GM12878 (cell line): ENCODE data around the gene SLC3A2. TPM values are rescaled to one million over a fixed set of nuclear protein-coding genes. Genes with fewer than 3 reads are reported as not detected.
A peak's percentile ranks its signal among the peaks of the same experiment; 100 is the strongest.

Experiments
- ATAC-seq: fragments of 200-7000 bp; cut with Tn5 transposase; 3 replicates; pipeline ENCODE4 v1.9.1; 2020; ENCODE audit warnings: mild to moderate bottlenecking, moderate library complexity
- BruUV-seq: library from RNA; stranded (reverse); fragments of 400-500 nt; replicated peaks from 2 replicates; lab custom pipeline; 2021; lab: Mats Ljungman, UMichigan
- CTCF ChIA-PET: fragments of 300-600 bp; sonication (Branson Sonifier 250); formaldehyde crosslinking; extraction: SDS; loops from one replicate; lab custom pipeline; 2021; ENCODE audit warnings: inconsistent platforms; lab: Yijun Ruan, JAX
- POLR2A ChIA-PET: fragments of 350-600 bp; formaldehyde crosslinking; extraction: SDS; loops from one replicate; lab custom pipeline; 2021; ENCODE audit warnings: inconsistent platforms; lab: Charles Lee
- RAD21 ChIA-PET: fragments of 300-600 bp; sonication (Branson Sonifier 250); formaldehyde crosslinking; loops from one replicate; lab custom pipeline; 2023; ENCODE audit warnings: antibody characterized with exemption; ENCODE audit not compliant: unreplicated experiment; lab: Charles Lee
- SMC1A ChIA-PET: fragments of 300-600 bp; sonication (Branson Sonifier 250); formaldehyde crosslinking; loops from one replicate; lab custom pipeline; 2023; ENCODE audit not compliant: unreplicated experiment, uncharacterized antibody; lab: Charles Lee
- DNase-seq: peaks from one replicate; pipeline ENCODE4 v3.0.0-alpha.2; 2011; ENCODE audit warnings: low read depth, low spot score
- FAIRE-seq: peaks from 3 replicates; lab custom pipeline; 2011; peaks lifted over from hg19 to GRCh38; lab: Jason Lieb, UNC
- H2AFZ ChIP-seq: 2 replicates; pipeline ENCODE4 v1.6.0; 2011; ENCODE audit warnings: low read depth, low read length, control low read depth; ENCODE audit not compliant: control insufficient read depth
- H3K27ac ChIP-seq: 2 replicates; pipeline ENCODE4 v1.5.1; 2011; ENCODE audit warnings: control low read depth; ENCODE audit not compliant: control insufficient read depth, insufficient read depth
- H3K27me3 ChIP-seq, 2 experiments: replicated peaks in 1 of 2; 2 replicates each; pipeline versions ENCODE4 v1.6.0 to v1.6.1; 2011; ENCODE audit warnings: low read length in 1 of 2; ENCODE audit not compliant: control insufficient read depth in 2 of 2, insufficient read depth in 2 of 2
- H3K36me3 ChIP-seq, 2 experiments: 2 replicates each; pipeline ENCODE4 v1.5.1; 2011; ENCODE audit warnings: low read length in 1 of 2; ENCODE audit not compliant: control insufficient read depth in 2 of 2, insufficient read depth in 2 of 2
- H3K4me1 ChIP-seq: 2 replicates; pipeline ENCODE4 v1.6.1; 2011; ENCODE audit warnings: mild to moderate bottlenecking, low read length, moderate library complexity, mixed read lengths; ENCODE audit not compliant: control insufficient read depth, insufficient read depth
- H3K4me2 ChIP-seq: 2 replicates; pipeline ENCODE4 v1.6.0; 2011; ENCODE audit warnings: control low read depth; ENCODE audit not compliant: control insufficient read depth, insufficient read depth
- H3K4me3 ChIP-seq: fragments of 200-600 bp; sonication (generic); 2 replicates; pipeline ENCODE4 v1.5.1; 2016
- H3K79me2 ChIP-seq: 2 replicates; pipeline ENCODE4 v1.6.0; 2011; ENCODE audit warnings: low read length; ENCODE audit not compliant: control insufficient read depth, insufficient read depth
- H3K9ac ChIP-seq: 2 replicates; pipeline ENCODE4 v1.8.0; 2011; ENCODE audit warnings: low read length, control low read depth, mixed read lengths; ENCODE audit not compliant: control insufficient read depth, insufficient read depth
- H3K9me3 ChIP-seq: replicated peaks from 3 replicates; pipeline ENCODE4 v1.5.1; 2011; ENCODE audit warnings: mild to moderate bottlenecking, low read length; ENCODE audit not compliant: control insufficient read depth, insufficient read depth
- H4K20me1 ChIP-seq: 2 replicates; pipeline ENCODE4 v1.6.0; 2011; ENCODE audit not compliant: control insufficient read depth, insufficient read depth
- ATF3 ChIP-seq: IDR thresholded peaks from 2 replicates; pipeline ENCODE4 v1.6.1; 2011; ENCODE audit warnings: low read depth, mild to moderate bottlenecking, low read length, moderate library complexity, borderline replicate concordance; ENCODE audit errors: extremely low read depth
- BCL3 ChIP-seq: IDR thresholded peaks from 2 replicates; pipeline ENCODE4 v1.6.1; 2011; ENCODE audit warnings: borderline replicate concordance, low read depth, mild to moderate bottlenecking, moderate library complexity, low read length; ENCODE audit not compliant: insufficient read depth, poor library complexity, severe bottlenecking
- BHLHE40 ChIP-seq, 2 experiments: fragments of 450-650 bp in 1 of 2; IDR thresholded peaks; 2 replicates each; pipeline ENCODE4 v1.6.1; 2011 to 2017; ENCODE audit warnings: low read depth in 2 of 2, borderline replicate concordance in 1 of 2, improper control_type of control experiment in 1 of 2, low read length in 1 of 2, mild to moderate bottlenecking in 1 of 2
- CHD2 ChIP-seq: IDR thresholded peaks from 2 replicates; pipeline ENCODE4 v1.6.1; 2011; ENCODE audit warnings: low read depth, low read length, improper control_type of control experiment, borderline replicate concordance
- CREM ChIP-seq: IDR thresholded peaks from 2 replicates; pipeline ENCODE4 v1.6.1; 2014; ENCODE audit warnings: antibody characterized with exemption, low read depth
- EZH2 ChIP-seq: IDR thresholded peaks from 2 replicates; pipeline ENCODE4 v1.6.1; 2012; ENCODE audit warnings: low read depth, mild to moderate bottlenecking, control low read depth, inconsistent platforms, low read length, borderline replicate concordance; ENCODE audit not compliant: control insufficient read depth
- IRF3 ChIP-seq: fragments of 450-650 bp; IDR thresholded peaks from 2 replicates; pipeline ENCODE4 v1.6.1; 2014; ENCODE audit warnings: mild to moderate bottlenecking
- KDM1A ChIP-seq: fragments of 200-600 bp; sonication (generic); IDR thresholded peaks from 2 replicates; pipeline ENCODE4 v1.6.1; 2016; ENCODE audit warnings: borderline replicate concordance
- KLF5 ChIP-seq: fragments of 450-650 bp; IDR thresholded peaks from 2 replicates; pipeline ENCODE4 v1.6.1; 2014; ENCODE audit warnings: mild to moderate bottlenecking; ENCODE audit not compliant: partially characterized antibody
- NR2F1 ChIP-seq: fragments of 450-650 bp; conservative IDR thresholded peaks from 2 replicates; pipeline ENCODE4 v1.6.1; 2017; ENCODE audit warnings: mild to moderate bottlenecking
- RAD21 ChIP-seq: IDR thresholded peaks from 2 replicates; pipeline ENCODE4 v1.6.1; 2011; ENCODE audit warnings: mild to moderate bottlenecking, low read depth, low read length, moderate library complexity; ENCODE audit not compliant: insufficient read depth
- RFX5 ChIP-seq: IDR thresholded peaks from 2 replicates; pipeline ENCODE4 v1.6.1; 2011; ENCODE audit warnings: low read depth, low read length, improper control_type of control experiment
- SPI1 ChIP-seq: IDR thresholded peaks from 2 replicates; pipeline ENCODE4 v1.6.1; 2011; ENCODE audit warnings: low read depth, mild to moderate bottlenecking, low read length, moderate library complexity, borderline replicate concordance; ENCODE audit not compliant: insufficient read depth
- SREBF1 ChIP-seq: IDR thresholded peaks from 2 replicates; pipeline ENCODE4 v1.6.1; 2012; ENCODE audit warnings: mild to moderate bottlenecking, low read length
- TCF7 ChIP-seq: IDR thresholded peaks from 2 replicates; pipeline ENCODE4 v1.6.1; 2014; ENCODE audit warnings: antibody characterized with exemption, borderline replicate concordance
- USF1 ChIP-seq: IDR thresholded peaks from 2 replicates; pipeline ENCODE4 v1.6.1; 2011; ENCODE audit warnings: borderline replicate concordance, low read depth, mild to moderate bottlenecking, moderate library complexity, mixed read lengths, low read length; ENCODE audit not compliant: insufficient read depth; ENCODE audit errors: extremely low read length
- ZBED1 ChIP-seq: IDR thresholded peaks from 2 replicates; pipeline ENCODE4 v1.6.1; 2016; ENCODE audit warnings: borderline replicate concordance
- ZNF217 ChIP-seq: fragments of 450-650 bp; IDR thresholded peaks from 2 replicates; pipeline ENCODE4 v1.6.1; 2017; ENCODE audit warnings: antibody characterized with exemption, mild to moderate bottlenecking
- ZNF384 ChIP-seq: IDR thresholded peaks from 2 replicates; pipeline ENCODE4 v1.6.1; 2012; ENCODE audit warnings: low read depth, mild to moderate bottlenecking, low read length, improper control_type of control experiment, borderline replicate concordance
- WGBS: methylation state at CpG from one replicate; pipeline ENCODE4 v1.1.6; 2016; ENCODE audit warnings: low lambda C conversion rate; ENCODE audit not compliant: insufficient replicate concordance, insufficient coverage; ENCODE audit errors: missing lambda C conversion rate; 5-methylcytosine and 5-hydroxymethylcytosine counted together
- in situ Hi-C: fragments of 300-500 bp; cut with MboI; formaldehyde crosslinking; loops from 9 replicates; pipeline ENCODE4 v1.14.3; 2018; ENCODE audit warnings: mixed read lengths
- intact Hi-C: fragments of 100-400 bp; cut with micrococcal nuclease; formaldehyde crosslinking; loops from one replicate; pipeline ENCODE4 v1.14.2; 2022; ENCODE audit not compliant: unreplicated experiment
- polyA plus RNA-seq, 11 experiments: library from polyadenylated mRNA; depleted of rRNA in 4 of 11; unstranded in 6 of 11; stranded (reverse) in 5 of 11; fragments of >200 nt; fragmentation: Nextera tagmentation in 4 of 11; fragmentation: Illumina TruSeq in 1 of 11; extraction: Ambion mirVana in 4 of 11; extraction: Trizol in 1 of 11; gene quantifications; 1 replicate in 1 of 11; 2 replicates in 10 of 11; pipeline versions ENCODE4 v1.2.1 to v1.2.3, GENCODE V29; 2011 to 2016; ENCODE audit warnings: inconsistent platforms in 2 of 11, missing spikeins in 2 of 11, low read depth in 1 of 11
- total RNA-seq, 4 experiments: library from RNA; depleted of rRNA in 3 of 4; stranded (reverse); fragments of >200 nt in 3 of 4; fragmentation: Illumina TruSeq in 1 of 4; extraction: Trizol in 1 of 4; gene quantifications; 2 replicates each; pipeline versions ENCODE4 v1.2.1 to v1.2.3, GENCODE V29; 2013 to 2021

Gene SLC3A2
- total and polyA plus RNA-seq, 10 of the 15 experiments (the other 5 are each of a cell fraction or from before 2014, with no cell fraction given): 6.9 to 158 (median 106) TPM

- TF ChIP-seq NR2F1 (no peak), ZNF384 (peak; percentile 56), ZNF217 (no peak), SPI1 (peak; percentile 60; the same call in 1 of the 2 replicates)
Observed at GRCh38 chr11:62857541-62857982, 23.1 kb upstream of the SLC3A2 start (continued).

- Histone ChIP-seq H3K4me3 (peak overlapping the region; percentile 98), H3K36me3 (peaks cover 7 to 15% of the 10 kb centered on the region in 2 experiments; a peak in 3 of 4 replicates), H3K79me2 (peaks cover 92% of the 10 kb centered on the region), H3K27me3 (no peaks in the 10 kb centered on the region), H3K27ac (peak overlapping the region; percentile 97), H3K4me1 (peaks cover 23% of the 10 kb centered on the region), H3K9me3 (no peaks in the 10 kb centered on the region), H4K20me1 (0 out of 2 replicates have a peak, but pooled peaks cover 3% of the 10 kb centered on the region), H3K4me2 (peak overlapping the region; percentile 64), H3K9ac (peak overlapping the region; percentile 98), H2AFZ (peak overlapping the region; percentile 3)
- FAIRE-seq (no peak), ATAC-seq (no peak), DNase-seq (no peak)
- intact Hi-C loops (no loop called here), in situ Hi-C loops (no loop called here)
- ChIA-PET CTCF (interaction anchor here (0.9 to 5.9 kb wide), 9 partner anchors 15 to 140 kb away, joined by 3 to 68 read pairs (median 3); partner anchors contain the start of genes TAF6L, TEX54, TMEM179B and ZBTB3), POLR2A (interaction anchor here (0.6 to 7.8 kb wide), 11 partner anchors 14 to 831 kb away, joined by 3 to 92 read pairs (median 11); partner anchors contain the start of genes C11orf98, CSKMT, HNRNPUL2 and INTS5), RAD21 (interaction anchor here (0.7 to 1.7 kb wide), 12 partner anchors 17 to 265 kb away, joined by 3 to 13 read pairs (median 3); partner anchors contain the start of genes B3GAT3, C11orf98, CSKMT and POLR2G), SMC1A (interaction anchor here (0.9 to 5.2 kb wide), 11 partner anchors 15 to 189 kb away, joined by 3 to 36 read pairs (median 5); partner anchors contain the start of genes HNRNPUL2, POLR2G, SLC3A2 and TEX54)
- 44% methylated on average over 7 of the region's 7 CpGs for WGBS
- BruUV-seq: TSS peak; percentile 50
- TF ChIP-seq RFX5 (no peak), KLF5 (no peak), ZBED1 (no peak), BCL3 (no peak), SREBF1 (no peak), BHLHE40 (IDR thresholded peaks at IDR 0.05; ENCODE audit: borderline replicate concordance in 1 of 2, low read depth in 2 of 2, low read length in 1 of 2) (no peak), KDM1A (no peak), RAD21 (no peak), CHD2 (no peak), CREM (no peak), ATF3 (no peak), EZH2 (no peak), IRF3 (no peak), USF1 (no peak), TCF7 (no peak)
Observed at GRCh38 chr11:62858201-62858600, 22.5 kb upstream of the SLC3A2 start.
